ENCODE data around the gene EXD3. TPM values are rescaled to one million over a fixed set of nuclear protein-coding genes. Genes with fewer than 3 reads are reported as not detected.

EXD3 gene
- total RNA-seq, 4 donors from 2014 or later: 2.8 to 16.8 (median 9.1) TPM

GRCh38 chr9:137357166-137357565 lies 65.8 kb downstream of the EXD3 start:
- Histone ChIP-seq H3K36me3 (no peaks in the 10 kb centered on the region), H3K4me1 (peaks cover 0 to 12% (median 0%) of the 10 kb centered on the region in 3 donors), H3K27me3 (no peaks in the 10 kb centered on the region), H3K9me3 (peaks cover 0 to 29% (median 22%) of the 10 kb centered on the region in 3 donors), H3K27ac (no peak overlapping the region), H3K4me3 (no peak overlapping the region)
- 86 to 88% methylated on average over 4 of the region's 4 CpGs for WGBS, 2 donors
- intact Hi-C loops (cut with DNase I): no loop called here
- no peak for DNase-seq
- no peak for TF ChIP-seq POLR2A (IDR thresholded peaks at IDR 0.05)
- TF ChIP-seq, protein P1, sequence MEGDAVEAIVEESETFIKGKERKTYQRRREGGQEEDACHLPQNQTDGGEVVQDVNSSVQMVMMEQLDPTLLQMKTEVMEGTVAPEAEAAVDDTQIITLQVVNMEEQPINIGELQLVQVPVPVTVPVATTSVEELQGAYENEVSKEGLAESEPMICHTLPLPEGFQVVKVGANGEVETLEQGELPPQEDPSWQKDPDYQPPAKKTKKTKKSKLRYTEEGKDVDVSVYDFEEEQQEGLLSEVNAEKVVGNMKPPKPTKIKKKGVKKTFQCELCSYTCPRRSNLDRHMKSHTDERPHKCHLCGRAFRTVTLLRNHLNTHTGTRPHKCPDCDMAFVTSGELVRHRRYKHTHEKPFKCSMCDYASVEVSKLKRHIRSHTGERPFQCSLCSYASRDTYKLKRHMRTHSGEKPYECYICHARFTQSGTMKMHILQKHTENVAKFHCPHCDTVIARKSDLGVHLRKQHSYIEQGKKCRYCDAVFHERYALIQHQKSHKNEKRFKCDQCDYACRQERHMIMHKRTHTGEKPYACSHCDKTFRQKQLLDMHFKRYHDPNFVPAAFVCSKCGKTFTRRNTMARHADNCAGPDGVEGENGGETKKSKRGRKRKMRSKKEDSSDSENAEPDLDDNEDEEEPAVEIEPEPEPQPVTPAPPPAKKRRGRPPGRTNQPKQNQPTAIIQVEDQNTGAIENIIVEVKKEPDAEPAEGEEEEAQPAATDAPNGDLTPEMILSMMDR (IDR thresholded peaks at IDR 0.05): no peak

- 82 to 94% methylated on average over 3 to 7 of the region's 18 CpGs for WGBS, 2 donors
- Histone ChIP-seq H3K27ac (no peak overlapping the region), H3K36me3 (no peaks in the 10 kb centered on the region), H3K4me1 (peaks cover 0 to 12% (median 0%) of the 10 kb centered on the region in 3 donors), H3K9me3 (peaks cover 0 to 29% (median 22%) of the 10 kb centered on the region in 3 donors), H3K27me3 (no peaks in the 10 kb centered on the region), H3K4me3 (no peak overlapping the region)
- intact Hi-C loops (cut with DNase I): no loop called here
- no peak for DNase-seq
- TF ChIP-seq, protein P1 (IDR thresholded peaks at IDR 0.05): no peak
- TF ChIP-seq POLR2A (IDR thresholded peaks at IDR 0.05): no peak
These were observed 67.1 kb downstream of the EXD3 start for GRCh38 chr9:137355761-137356365.

GRCh38 chr9:137354845-137355760 lies 67.9 kb downstream of the EXD3 start:
- Histone ChIP-seq H3K9me3 (peaks cover 0 to 29% (median 22%) of the 10 kb centered on the region in 3 donors), H3K4me1 (peaks cover 0 to 12% (median 0%) of the 10 kb centered on the region in 3 donors), H3K27ac (peak overlapping the region in 1 of 4 donors; percentile 55), H3K4me3 (no peak overlapping the region), H3K27me3 (no peaks in the 10 kb centered on the region), H3K36me3 (no peaks in the 10 kb centered on the region)
- no peak for DNase-seq
- WGBS, 2 donors: 92% methylated on average over 23 of the region's 30 CpGs; no CpG with 5 or more reads in 1 of the 2 donors
- TF ChIP-seq, protein P1 (IDR thresholded peaks at IDR 0.05): no peak
- TF ChIP-seq POLR2A (IDR thresholded peaks at IDR 0.05): no peak
- intact Hi-C loops (cut with DNase I): no loop called here

- peaks cover 0 to 12% (median 0%) of the 10 kb centered on the region in 3 donors for H3K4me1 ChIP-seq
- intact Hi-C loops (cut with DNase I): no loop called here
- peaks cover 0 to 2% (median 0%) of the 10 kb centered on the region in 3 donors for H3K36me3 ChIP-seq
- DNase-seq: no peak
- WGBS, 2 donors: no CpG with 5 or more reads among the region's 28 CpGs
- H3K27ac ChIP-seq: peak overlapping the region in 2 of 4 donors; percentile 55
- no peak overlapping the region for H3K4me3 ChIP-seq
- H3K9me3 ChIP-seq: peaks cover 0 to 29% (median 22%) of the 10 kb centered on the region in 3 donors
- TF ChIP-seq, protein P1 (IDR thresholded peaks at IDR 0.05): no peak
- no peak for TF ChIP-seq POLR2A (IDR thresholded peaks at IDR 0.05)
- H3K27me3 ChIP-seq: no peaks in the 10 kb centered on the region
These were observed 68.7 kb downstream of the EXD3 start for GRCh38 chr9:137354153-137354844.
